Measurements from ENCODE around the gene RAET1G.
A peak's percentile ranks its signal among the peaks of the same experiment; 100 is the strongest.
"Not testable (repeated sequence)": the region's sequence is repeated elsewhere in the genome, so short reads cannot be mapped to it uniquely, and the experiment has no call there.

Gene RAET1G

GRCh38 chr6:149922642-149923326 lies at the start of gene RAET1G:
RAET1G (minus strand) TSS chr6:149923121; CDS start chr6:149923010, 111 bp downstream.
- Mint-ChIP-seq H3K4me1 (peaks cover 18% of the 10 kb centered on the region), H3K9me3 (no peaks in the 10 kb centered on the region), H3K36me3 (no peaks in the 10 kb centered on the region), H3K27me3 (peaks cover 45% of the 10 kb centered on the region), H3K4me3 (peak within 1 kb of the TSS; percentile 79), H3K27ac (no peak within 1 kb of the TSS)
- ATAC-seq (ENCODE audit: low read depth) (peak; percentile 91), DNase-seq (ENCODE audit: low spot score in 2 of 2) (peak; percentile 61 to 64)

GRCh38 chr6:149969635-149970034 lies 46.7 kb upstream of the RAET1G start:
- Mint-ChIP-seq H3K4me1 (peaks cover 6% of the 10 kb centered on the region), H3K9me3 (no peaks in the 10 kb centered on the region), H3K36me3 (peaks cover 4% of the 10 kb centered on the region), H3K27me3 (peaks cover 39% of the 10 kb centered on the region), H3K27ac (no peak overlapping the region), H3K4me3 (no peak overlapping the region)
- no peak for ATAC-seq (ENCODE audit: low read depth)
- no peak for DNase-seq (ENCODE audit: low spot score in 2 of 2)

GRCh38 chr6:149968909-149969308 lies 46.0 kb upstream of the RAET1G start:
- not testable (repeated sequence) for H3K9me3 Mint-ChIP-seq; H3K36me3 Mint-ChIP-seq; H3K4me3 Mint-ChIP-seq; DNase-seq (ENCODE audit: low spot score in 2 of 2); H3K27ac Mint-ChIP-seq; ATAC-seq (ENCODE audit: low read depth)
- Mint-ChIP-seq H3K4me1 (peaks cover 13% of the 10 kb centered on the region), H3K27me3 (peaks cover 41% of the 10 kb centered on the region)

- not testable (repeated sequence) for H3K27ac Mint-ChIP-seq; H3K4me3 Mint-ChIP-seq; H3K9me3 Mint-ChIP-seq; H3K36me3 Mint-ChIP-seq; ATAC-seq (ENCODE audit: low read depth); DNase-seq (ENCODE audit: low spot score in 2 of 2)
- H3K27me3 Mint-ChIP-seq, result peaks cover 41% of the 10 kb centered on the region
- peaks cover 19% of the 10 kb centered on the region for H3K4me1 Mint-ChIP-seq
Observed at GRCh38 chr6:149967999-149968398, 45.1 kb upstream of the RAET1G start.

- no peak overlapping the region for H3K4me3 Mint-ChIP-seq
- no peaks in the 10 kb centered on the region for H3K9me3 Mint-ChIP-seq
- H3K36me3 Mint-ChIP-seq, result peaks cover 4% of the 10 kb centered on the region
- no peak for DNase-seq (ENCODE audit: low spot score in 2 of 2)
- no peak for ATAC-seq (ENCODE audit: low read depth)
- H3K4me1 Mint-ChIP-seq, result peaks cover 21% of the 10 kb centered on the region
- H3K27ac Mint-ChIP-seq, result no peak overlapping the region
- H3K27me3 Mint-ChIP-seq, result peaks cover 43% of the 10 kb centered on the region
Observed at GRCh38 chr6:149967591-149967990, 44.7 kb upstream of the RAET1G start.

- not testable (repeated sequence) for H3K36me3 Mint-ChIP-seq; H3K27ac Mint-ChIP-seq; H3K4me3 Mint-ChIP-seq; DNase-seq (ENCODE audit: low spot score in 2 of 2); ATAC-seq (ENCODE audit: low read depth); H3K9me3 Mint-ChIP-seq
- Mint-ChIP-seq H3K4me1 (peaks cover 25% of the 10 kb centered on the region), H3K27me3 (peaks cover 46% of the 10 kb centered on the region)
Observed at GRCh38 chr6:149966319-149966718, 43.4 kb upstream of the RAET1G start.

GRCh38 chr6:149965194-149966020 lies 42.5 kb upstream of the RAET1G start:
- Mint-ChIP-seq H3K4me1 (peaks cover 25% of the 10 kb centered on the region), H3K9me3 (no peaks in the 10 kb centered on the region)

GRCh38 chr6:149964308-149965193 lies 41.6 kb upstream of the RAET1G start:
- Mint-ChIP-seq H3K9me3 (no peaks in the 10 kb centered on the region), H3K4me1 (peaks cover 25% of the 10 kb centered on the region), H3K27ac (peak overlapping the region; percentile 92), H3K36me3 (peaks cover 4% of the 10 kb centered on the region), H3K27me3 (peaks cover 39% of the 10 kb centered on the region), H3K4me3 (peak overlapping the region; percentile 84)
- ATAC-seq (ENCODE audit: low read depth) (no peak), DNase-seq (ENCODE audit: low spot score in 2 of 2) (peak; percentile 37 to 58)

More at GRCh38 chr6:149965194-149966020, 42.5 kb upstream of the RAET1G start:
- Mint-ChIP-seq H3K27ac (peak overlapping the region; percentile 92), H3K27me3 (peaks cover 48% of the 10 kb centered on the region), H3K36me3 (peaks cover 4% of the 10 kb centered on the region), H3K4me3 (peak overlapping the region; percentile 84)
- peak; percentile 18 for ATAC-seq (ENCODE audit: low read depth)
- peak in 1 of 2 donors; percentile 43 for DNase-seq (ENCODE audit: low spot score in 2 of 2)

- H3K27ac Mint-ChIP-seq, result peak within 1 kb of the TSS; percentile 92
- H3K4me1 Mint-ChIP-seq, result peaks cover 25% of the 10 kb centered on the region
- ATAC-seq (ENCODE audit: low read depth) (peak; percentile 74), DNase-seq (ENCODE audit: low spot score in 2 of 2) (peak; percentile 61 to 70)
- H3K9me3 Mint-ChIP-seq, result no peaks in the 10 kb centered on the region
- peaks cover 42% of the 10 kb centered on the region for H3K27me3 Mint-ChIP-seq
- peak within 1 kb of the TSS; percentile 84 for H3K4me3 Mint-ChIP-seq
- peaks cover 4% of the 10 kb centered on the region for H3K36me3 Mint-ChIP-seq
Observed at GRCh38 chr6:149963462-149964307, 40.8 kb upstream of the RAET1G start, which contains the start of gene ULBP1. ULBP1 (plus strand) TSS chr6:149963943; CDS start chr6:149964050, 107 bp downstream.

- H3K27me3 Mint-ChIP-seq, result peaks cover 41% of the 10 kb centered on the region
- peaks cover 4% of the 10 kb centered on the region for H3K36me3 Mint-ChIP-seq
- no peaks in the 10 kb centered on the region for H3K9me3 Mint-ChIP-seq
- peak overlapping the region; percentile 84 for H3K4me3 Mint-ChIP-seq
- no peak for DNase-seq (ENCODE audit: low spot score in 2 of 2)
- ATAC-seq (ENCODE audit: low read depth), result peak; percentile 12
- peaks cover 25% of the 10 kb centered on the region for H3K4me1 Mint-ChIP-seq
- H3K27ac Mint-ChIP-seq, result peak overlapping the region; percentile 92
Observed at GRCh38 chr6:149963212-149963461, 40.2 kb upstream of the RAET1G start.

- Mint-ChIP-seq H3K36me3 (peaks cover 4% of the 10 kb centered on the region), H3K4me1 (peaks cover 25% of the 10 kb centered on the region), H3K27me3 (peaks cover 40% of the 10 kb centered on the region), H3K9me3 (no peaks in the 10 kb centered on the region), H3K4me3 (peak overlapping the region; percentile 84), H3K27ac (no peak overlapping the region)
- DNase-seq (ENCODE audit: low spot score in 2 of 2) (no peak), ATAC-seq (ENCODE audit: low read depth) (no peak)
Observed at GRCh38 chr6:149962461-149963211, 39.7 kb upstream of the RAET1G start.

- no peak overlapping the region for H3K4me3 Mint-ChIP-seq
- no peak overlapping the region for H3K27ac Mint-ChIP-seq
- peak; percentile 18 for ATAC-seq (ENCODE audit: low read depth)
- no peak for DNase-seq (ENCODE audit: low spot score in 2 of 2)
- peaks cover 25% of the 10 kb centered on the region for H3K4me1 Mint-ChIP-seq
- no peaks in the 10 kb centered on the region for H3K9me3 Mint-ChIP-seq
- H3K27me3 Mint-ChIP-seq, result peaks cover 40% of the 10 kb centered on the region
- H3K36me3 Mint-ChIP-seq, result peaks cover 4% of the 10 kb centered on the region
Observed at GRCh38 chr6:149961728-149962425, 39.0 kb upstream of the RAET1G start.
